CD8-positive, alpha-beta memory T cell (primary cell): ENCODE data around the gene MESP1. TPM values are rescaled to one million over a fixed set of nuclear protein-coding genes. Genes with fewer than 3 reads are reported as not detected.

Experiments used
- CTCF ChIA-PET: fragments of 350-600 bp; sonication (Branson Sonifier 250); formaldehyde crosslinking; loops from one replicate; lab custom pipeline; 2021; ENCODE audit warnings: antibody characterized with exemption; lab: Charles Lee
- POLR2A ChIA-PET: fragments of 350-600 bp; sonication (Branson Sonifier 250); formaldehyde crosslinking; loops from one replicate; lab custom pipeline; 2021; ENCODE audit warnings: antibody characterized with exemption; lab: Charles Lee
- DNase-seq, 5 donors: peaks; one replicate each; pipeline versions ENCODE4 v3.0.0 to v3.0.0-alpha.2; 2020 to 2022; ENCODE audit warnings: mixed read lengths in 1 of 5
- H3K27ac ChIP-seq: one replicate; pipeline ENCODE4 v1.7.0; 2013; ENCODE audit warnings: low read depth, mild to moderate bottlenecking, low read length, moderate library complexity
- H3K27me3 ChIP-seq: 2 replicates; pipeline ENCODE4 v1.7.0; 2013; ENCODE audit warnings: low read length, mild to moderate bottlenecking; ENCODE audit not compliant: insufficient read depth, poor library complexity, severe bottlenecking
- H3K36me3 ChIP-seq: 2 replicates; pipeline ENCODE4 v1.7.0; 2013; ENCODE audit warnings: mild to moderate bottlenecking, low read length, moderate library complexity; ENCODE audit not compliant: insufficient read depth
- H3K4me1 ChIP-seq: 2 replicates; pipeline ENCODE4 v1.7.0; 2013; ENCODE audit warnings: mild to moderate bottlenecking, low read length, moderate library complexity; ENCODE audit not compliant: insufficient read depth
- H3K4me3 ChIP-seq: 2 replicates; pipeline ENCODE4 v1.7.0; 2013; ENCODE audit warnings: mild to moderate bottlenecking, low read length
- H3K9me3 ChIP-seq: 2 replicates; pipeline ENCODE4 v1.7.0; 2013; ENCODE audit warnings: mild to moderate bottlenecking, low read length
- H3K27ac Mint-ChIP-seq, 8 donors: one replicate each; pipeline ENCODE4 v1.8.0; 2020 to 2021; ENCODE audit warnings: mixed read lengths in 8 of 8, mild to moderate bottlenecking in 6 of 8, inconsistent platforms in 3 of 8, moderate library complexity in 3 of 8
- H3K27me3 Mint-ChIP-seq, 2 donors: one replicate each; pipeline ENCODE4 v1.8.0; 2020 to 2021; ENCODE audit warnings: mixed read lengths in 2 of 2, mild to moderate bottlenecking in 1 of 2, moderate library complexity in 1 of 2
- H3K36me3 Mint-ChIP-seq, 3 donors: one replicate each; pipeline ENCODE4 v1.8.0; 2020 to 2021; ENCODE audit warnings: mixed read lengths in 3 of 3, inconsistent platforms in 1 of 3, mild to moderate bottlenecking in 1 of 3
- H3K4me1 Mint-ChIP-seq, 3 donors: one replicate each; pipeline ENCODE4 v1.8.0; 2020 to 2021; ENCODE audit warnings: mixed read lengths in 3 of 3, inconsistent platforms in 1 of 3, mild to moderate bottlenecking in 1 of 3
- H3K4me3 Mint-ChIP-seq, 7 donors: one replicate each; pipeline ENCODE4 v1.8.0; 2020 to 2021; ENCODE audit warnings: mixed read lengths in 7 of 7, mild to moderate bottlenecking in 6 of 7, moderate library complexity in 4 of 7, inconsistent platforms in 2 of 7
- H3K9me3 Mint-ChIP-seq, 5 donors: one replicate each; pipeline ENCODE4 v1.8.0; 2020 to 2022; ENCODE audit warnings: mixed read lengths in 5 of 5, mild to moderate bottlenecking in 3 of 5, moderate library complexity in 2 of 5, inconsistent platforms in 1 of 5
- polyA plus RNA-seq: library from polyadenylated mRNA; unstranded; fragments of 300-500 nt; fragmentation: Illumina TruSeq; gene quantifications from one replicate; pipeline ENCODE4 v1.2.3, GENCODE V29; 2021
- total RNA-seq, 2 experiments: library from RNA; stranded (reverse); gene quantifications; one replicate each; pipeline ENCODE4 v1.2.3, GENCODE V29; 2021

MESP1 gene
- total and polyA plus RNA-seq, 3 experiments from 2014 or later: 0.60 to 5.6 (median 5.3) TPM

DNA sequence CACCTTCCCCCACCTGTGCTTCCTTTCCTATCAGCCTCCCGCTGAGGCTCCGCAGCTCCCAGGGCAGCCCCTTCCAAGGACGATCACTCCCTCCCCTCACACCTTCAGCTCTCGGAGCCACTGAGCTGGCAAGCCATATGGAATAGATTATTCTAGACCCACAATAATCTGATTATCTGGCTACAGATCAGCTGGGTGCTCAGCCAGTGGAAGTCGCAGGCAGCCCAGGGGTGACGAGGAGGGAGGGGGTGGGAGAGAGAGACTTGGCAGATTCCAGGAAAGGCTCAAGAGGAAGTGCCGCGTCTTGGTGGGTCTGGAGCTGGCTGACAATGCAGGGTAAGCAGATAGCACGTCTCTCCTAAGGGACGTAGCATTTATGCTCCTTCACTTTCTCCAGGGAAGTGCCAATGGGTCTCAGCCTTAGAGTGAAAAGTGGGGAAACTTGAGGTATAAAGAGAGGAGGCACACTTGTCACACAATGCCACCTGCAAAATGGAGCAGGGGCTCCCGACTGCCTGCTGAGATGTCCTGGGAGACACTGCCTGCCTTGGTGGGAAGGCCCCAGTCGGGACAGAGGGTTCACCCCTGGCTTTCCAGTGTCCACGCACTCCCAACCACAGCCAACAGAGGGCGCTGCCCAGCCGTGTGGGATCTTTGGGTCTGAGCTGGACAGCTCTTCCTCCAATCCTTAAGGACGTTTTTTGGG, 9.4 kb upstream of the MESP1 start:
- H3K9me3 ChIP-seq: no peaks in the 10 kb centered on the region
- H3K4me3 ChIP-seq: no peak overlapping the region
- ChIA-PET CTCF (interaction anchor here (1.5 to 3.1 kb wide), 6 partner anchors 8 to 311 kb away, joined by 3 to 19 read pairs (median 8); partner anchors contain the start of gene MESP1), POLR2A (no interaction called here)
- no peaks in the 10 kb centered on the region for H3K4me1 Mint-ChIP-seq
- no peaks in the 10 kb centered on the region for H3K36me3 ChIP-seq
- no peaks in the 10 kb centered on the region for H3K9me3 Mint-ChIP-seq
- peak overlapping the region; percentile 38 for H3K27ac ChIP-seq
- H3K36me3 Mint-ChIP-seq: no peaks in the 10 kb centered on the region
- no peaks in the 10 kb centered on the region for H3K4me1 ChIP-seq
- H3K27me3 ChIP-seq: no peaks in the 10 kb centered on the region
- no peak overlapping the region for H3K27ac Mint-ChIP-seq
- peaks cover 4 to 12% of the 10 kb centered on the region in 2 donors for H3K27me3 Mint-ChIP-seq
- DNase-seq: peak; percentile 17 to 67 (median 44)
- no peak overlapping the region for H3K4me3 Mint-ChIP-seq

DNA sequence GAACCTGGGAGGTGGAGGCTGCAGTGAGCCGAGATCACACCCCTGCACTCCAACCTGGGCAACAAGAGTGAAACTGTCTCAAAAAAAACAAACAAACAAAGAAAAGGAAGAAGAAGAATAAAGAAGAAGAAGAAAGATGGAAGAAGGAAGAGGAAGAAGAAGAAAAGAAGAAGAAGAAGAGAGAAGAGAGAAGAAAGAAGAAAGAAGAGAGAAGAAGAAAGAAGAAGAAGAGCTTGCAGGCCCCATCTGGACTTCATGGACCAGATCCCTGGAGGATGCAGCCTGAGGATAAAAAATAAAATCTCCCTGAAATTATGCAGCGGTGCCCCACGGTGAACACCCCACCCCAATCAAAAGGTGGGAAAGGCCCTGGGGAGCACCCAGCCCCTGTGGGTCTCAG, 8.8 kb upstream of the MESP1 start:
- ChIA-PET POLR2A (no interaction called here), CTCF (interaction anchor here (1.6 to 3.1 kb wide), 5 partner anchors 8 to 114 kb away, joined by 3 to 19 read pairs (median 8); partner anchors contain the start of gene MESP1)
- H3K4me3 Mint-ChIP-seq: no peak overlapping the region

DNA sequence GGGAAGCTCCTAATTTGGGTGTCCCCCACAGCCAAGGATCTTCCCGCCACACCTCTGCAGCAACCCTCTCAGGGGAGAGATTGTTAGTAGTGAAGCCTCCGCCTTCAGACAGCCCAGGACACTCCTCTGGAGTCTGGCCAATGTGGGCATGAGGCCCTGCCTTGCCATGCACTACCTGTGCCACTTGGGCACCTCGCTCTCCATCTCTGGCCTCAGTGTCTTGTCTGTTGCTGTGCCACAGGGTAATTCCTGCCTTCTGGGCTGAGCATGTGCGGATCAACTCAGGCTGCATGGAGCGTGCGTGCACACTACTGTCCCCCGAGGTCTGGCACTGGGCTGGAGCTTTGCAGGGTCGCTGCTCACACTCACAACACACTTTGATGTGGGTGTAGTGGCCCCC, 7.9 kb upstream of the MESP1 start:
- H3K4me3 ChIP-seq: no peak overlapping the region
- no peak overlapping the region for H3K27ac Mint-ChIP-seq
- H3K9me3 Mint-ChIP-seq: no peaks in the 10 kb centered on the region
- H3K4me1 Mint-ChIP-seq: no peaks in the 10 kb centered on the region
- no peaks in the 10 kb centered on the region for H3K27me3 ChIP-seq
- ChIA-PET POLR2A (no interaction called here), CTCF (interaction anchor here (3.1 kb wide), 1 partner anchor 115 kb away, joined by 19 read pairs; no protein-coding TSS in a partner anchor)
- H3K4me1 ChIP-seq: no peaks in the 10 kb centered on the region
- H3K36me3 Mint-ChIP-seq: no peaks in the 10 kb centered on the region
- no peak overlapping the region for H3K27ac ChIP-seq
- no peak for DNase-seq
- no peak overlapping the region for H3K4me3 Mint-ChIP-seq
- H3K9me3 ChIP-seq: no peaks in the 10 kb centered on the region
- peaks cover 7 to 12% of the 10 kb centered on the region in 2 donors for H3K27me3 Mint-ChIP-seq
- no peaks in the 10 kb centered on the region for H3K36me3 ChIP-seq

More for the DNA sequence above, 8.8 kb upstream of the MESP1 start:
- H3K9me3 ChIP-seq: no peaks in the 10 kb centered on the region
- Mint-ChIP-seq H3K27me3 (peaks cover 4 to 12% of the 10 kb centered on the region in 2 donors), H3K9me3 (no peaks in the 10 kb centered on the region), H3K36me3 (no peaks in the 10 kb centered on the region), H3K27ac (no peak overlapping the region), H3K4me1 (no peaks in the 10 kb centered on the region)
- H3K4me3 ChIP-seq: no peak overlapping the region
- no peak overlapping the region for H3K27ac ChIP-seq
- no peaks in the 10 kb centered on the region for H3K4me1 ChIP-seq
- no peak for DNase-seq
- H3K27me3 ChIP-seq: no peaks in the 10 kb centered on the region
- no peaks in the 10 kb centered on the region for H3K36me3 ChIP-seq

DNA sequence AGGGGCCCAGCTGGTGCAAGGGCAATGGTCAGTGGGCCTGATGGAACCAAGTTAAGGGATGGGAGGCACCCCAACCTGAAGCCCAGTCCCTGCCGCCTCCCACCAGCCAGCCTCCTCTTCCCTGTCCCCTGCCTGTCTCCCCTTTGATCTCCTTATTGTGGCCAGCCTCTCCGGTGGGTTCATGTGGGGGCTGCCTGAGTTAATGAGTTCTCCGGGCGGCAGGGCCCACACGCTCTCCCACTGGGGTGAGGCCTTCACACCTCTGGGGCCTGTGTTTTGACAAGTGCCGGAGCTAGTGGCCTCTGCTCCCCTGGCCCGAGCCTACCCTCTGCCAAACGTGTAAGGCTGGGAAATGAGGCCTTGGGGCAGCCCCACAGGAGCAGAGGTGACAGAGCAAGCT, 7.2 kb upstream of the MESP1 start:
- ChIA-PET POLR2A (no interaction called here), CTCF (no interaction called here)
- Mint-ChIP-seq H3K27me3 (peaks cover 8 to 12% of the 10 kb centered on the region in 2 donors), H3K36me3 (no peaks in the 10 kb centered on the region), H3K4me3 (no peak overlapping the region), H3K27ac (no peak overlapping the region), H3K9me3 (no peaks in the 10 kb centered on the region), H3K4me1 (no peaks in the 10 kb centered on the region)
- H3K27ac ChIP-seq: no peak overlapping the region
- H3K27me3 ChIP-seq: no peaks in the 10 kb centered on the region
- no peak overlapping the region for H3K4me3 ChIP-seq
- H3K36me3 ChIP-seq: no peaks in the 10 kb centered on the region
- no peak for DNase-seq
- no peaks in the 10 kb centered on the region for H3K9me3 ChIP-seq
- no peaks in the 10 kb centered on the region for H3K4me1 ChIP-seq

DNA sequence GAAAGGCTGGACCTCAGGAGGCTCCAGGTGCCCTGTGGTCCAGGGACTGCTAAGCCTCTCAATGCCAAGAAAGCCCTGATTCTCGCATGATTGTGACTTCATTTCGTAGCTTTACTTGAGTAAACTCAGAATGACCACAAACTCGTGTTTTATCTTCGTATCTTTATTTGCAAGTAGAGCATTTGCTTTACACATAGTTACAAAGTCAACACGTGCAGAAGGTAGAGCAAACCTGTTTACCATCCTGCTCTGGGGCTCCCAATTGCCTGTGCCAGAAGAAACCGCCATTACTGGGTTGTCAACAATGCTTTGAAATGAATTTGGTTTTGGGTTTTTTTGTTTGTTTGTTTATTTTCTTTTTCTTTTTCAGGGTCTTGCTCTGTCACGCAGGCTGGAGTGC, 5.8 kb upstream of the MESP1 start:
- H3K4me3 Mint-ChIP-seq: no peak overlapping the region
- H3K27me3 ChIP-seq: no peaks in the 10 kb centered on the region
- H3K4me1 Mint-ChIP-seq: no peaks in the 10 kb centered on the region
- no peaks in the 10 kb centered on the region for H3K9me3 ChIP-seq
- H3K9me3 Mint-ChIP-seq: no peaks in the 10 kb centered on the region
- ChIA-PET CTCF (no interaction called here), POLR2A (no interaction called here)
- no peak for DNase-seq
- peaks cover 10 to 12% of the 10 kb centered on the region in 2 donors for H3K27me3 Mint-ChIP-seq
- no peak overlapping the region for H3K4me3 ChIP-seq
- H3K27ac ChIP-seq: no peak overlapping the region
- H3K4me1 ChIP-seq: no peaks in the 10 kb centered on the region
- H3K27ac Mint-ChIP-seq: no peak overlapping the region
- H3K36me3 Mint-ChIP-seq: no peaks in the 10 kb centered on the region
- no peaks in the 10 kb centered on the region for H3K36me3 ChIP-seq

DNA sequence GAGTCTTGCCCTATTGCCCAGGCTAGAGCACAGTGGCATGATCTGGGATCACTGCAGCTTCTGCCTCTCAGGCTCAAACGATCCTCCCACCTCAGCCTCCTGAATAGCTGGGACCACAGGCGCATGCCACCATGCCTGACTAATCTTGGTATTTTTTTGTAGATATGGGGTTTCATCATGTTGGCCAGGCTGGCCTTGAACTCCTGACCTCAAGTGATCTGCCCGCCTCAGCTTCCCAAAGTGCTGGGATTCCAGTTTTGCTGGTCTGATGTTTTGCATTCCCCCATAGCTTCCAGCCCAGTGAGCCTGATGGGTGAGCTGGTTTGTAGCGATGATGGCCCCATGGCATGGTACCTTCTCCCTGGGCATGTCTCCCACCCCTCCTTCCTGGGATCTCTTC, 4.7 kb upstream of the MESP1 start:
- no peaks in the 10 kb centered on the region for H3K36me3 Mint-ChIP-seq
- no peaks in the 10 kb centered on the region for H3K36me3 ChIP-seq
- H3K27ac ChIP-seq: no peak overlapping the region
- peaks cover 5% of the 10 kb centered on the region for H3K4me1 ChIP-seq
- no peak overlapping the region for H3K4me3 ChIP-seq
- H3K4me3 Mint-ChIP-seq: peak overlapping the region in 1 of 7 donors; percentile 50
- peaks cover 10 to 12% of the 10 kb centered on the region in 2 donors for H3K27me3 Mint-ChIP-seq
- ChIA-PET POLR2A (no interaction called here), CTCF (interaction anchor here (0.9 kb wide), 1 partner anchor 15 kb away, joined by 3 read pairs; no protein-coding TSS in a partner anchor)
- H3K9me3 ChIP-seq: no peaks in the 10 kb centered on the region
- no peaks in the 10 kb centered on the region for H3K27me3 ChIP-seq
- DNase-seq: no peak
- no peaks in the 10 kb centered on the region for H3K9me3 Mint-ChIP-seq
- H3K4me1 Mint-ChIP-seq: no peaks in the 10 kb centered on the region
- H3K27ac Mint-ChIP-seq: no peak overlapping the region

DNA sequence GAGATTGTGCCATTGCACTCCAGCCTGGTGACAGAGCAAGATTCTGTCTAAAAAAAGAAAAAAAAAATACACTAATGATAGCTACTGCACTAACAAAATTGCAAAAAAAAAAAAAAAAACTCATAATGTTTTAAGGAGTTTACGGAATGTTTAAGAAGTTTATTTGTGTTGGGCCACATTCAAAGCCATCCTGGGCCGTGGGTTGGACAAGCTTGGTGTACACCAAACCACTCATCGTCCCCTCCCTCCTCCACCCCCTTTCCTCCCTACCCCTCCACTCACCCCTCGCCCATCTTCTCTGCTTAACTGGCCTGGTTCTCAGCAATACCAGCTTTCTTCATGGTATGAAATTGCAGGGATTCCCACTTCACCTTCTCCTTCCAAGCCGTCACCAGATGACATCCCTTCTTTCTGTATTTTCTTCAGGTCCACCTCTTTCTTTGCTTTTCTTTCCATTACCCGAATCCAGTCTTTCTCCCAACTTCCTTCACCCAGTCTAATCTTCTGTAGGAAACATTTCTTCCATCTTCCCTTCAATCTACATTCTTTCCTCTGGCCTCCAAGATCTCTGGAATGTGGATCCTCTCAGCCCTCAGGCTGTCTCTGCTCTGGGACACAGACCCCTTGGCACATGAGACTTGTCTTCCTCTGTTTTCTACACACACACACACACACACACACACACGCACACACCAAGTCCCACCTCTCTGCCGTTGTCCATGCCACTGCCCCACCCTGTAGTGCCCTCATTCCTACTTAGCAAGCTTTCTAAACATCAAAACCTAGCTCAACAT, 3.5 kb upstream of the MESP1 start:
- POLR2A ChIA-PET: no interaction called here
- Mint-ChIP-seq H3K27me3 (peaks cover 10 to 12% of the 10 kb centered on the region in 2 donors), H3K27ac (peak overlapping the region in 1 of 8 donors; percentile 17), H3K9me3 (no peaks in the 10 kb centered on the region), H3K4me1 (peaks cover 0 to 5% (median 5%) of the 10 kb centered on the region in 3 donors), H3K4me3 (no peak overlapping the region), H3K36me3 (no peaks in the 10 kb centered on the region)
- CTCF ChIA-PET: interaction anchor here (0.9 kb wide), 1 partner anchor 14 kb away, joined by 3 read pairs; no protein-coding TSS in a partner anchor
- Histone ChIP-seq H3K4me1 (peaks cover 5% of the 10 kb centered on the region), H3K36me3 (no peaks in the 10 kb centered on the region), H3K9me3 (no peaks in the 10 kb centered on the region), H3K27ac (no peak overlapping the region), H3K27me3 (no peaks in the 10 kb centered on the region), H3K4me3 (no peak overlapping the region)
- DNase-seq: no peak

DNA sequence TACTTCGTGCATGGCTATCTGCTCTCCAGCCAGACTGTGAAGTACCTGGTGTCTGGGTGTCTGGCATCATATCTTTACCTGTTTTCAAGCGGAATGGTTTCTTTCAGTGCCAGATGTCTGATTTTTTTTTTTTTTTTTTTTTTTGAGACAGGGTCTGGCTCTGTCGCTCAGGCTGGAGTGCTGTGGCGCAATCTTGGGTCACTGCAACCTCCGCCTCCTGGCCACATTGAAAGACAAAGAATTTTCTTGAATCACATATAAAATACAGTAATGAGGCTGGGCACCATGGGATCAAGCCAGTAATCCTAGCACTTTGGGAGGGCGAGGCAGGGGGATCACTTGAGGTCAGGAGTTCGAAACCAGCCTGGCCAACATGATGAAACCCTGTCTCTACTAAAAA, 2.8 kb upstream of the MESP1 start:
- peaks cover 0 to 8% (median 7%) of the 10 kb centered on the region in 3 donors for H3K4me1 Mint-ChIP-seq
- ChIA-PET POLR2A (interaction anchor here (0.6 kb wide), 1 partner anchor 322 kb away, joined by 3 read pairs; no protein-coding TSS in a partner anchor), CTCF (no interaction called here)
- Histone ChIP-seq H3K9me3 (no peaks in the 10 kb centered on the region), H3K4me1 (peaks cover 5% of the 10 kb centered on the region), H3K36me3 (no peaks in the 10 kb centered on the region), H3K27me3 (no peaks in the 10 kb centered on the region), H3K27ac (no peak overlapping the region), H3K4me3 (no peak overlapping the region)
- H3K27me3 Mint-ChIP-seq: peaks cover 7 to 9% of the 10 kb centered on the region in 2 donors
- H3K9me3 Mint-ChIP-seq: no peaks in the 10 kb centered on the region
- DNase-seq: no peak
- H3K27ac Mint-ChIP-seq: no peak overlapping the region
- H3K4me3 Mint-ChIP-seq: peak overlapping the region in 1 of 7 donors; percentile 65
- no peaks in the 10 kb centered on the region for H3K36me3 Mint-ChIP-seq
